GM23338 (cell line): Measurements from ENCODE around the gene KCNT2. TPM values are rescaled to one million over a fixed set of nuclear protein-coding genes. Genes with fewer than 3 reads are reported as not detected.

Experiments
- ATAC-seq: fragments of 200-7000 bp; cut with Tn5 transposase; 3 replicates; pipeline ENCODE4 v1.9.1; 2020
- DNase-seq: peaks from one replicate; pipeline ENCODE4 v3.0.0-alpha.2; 2015; ENCODE audit warnings: low spot score
- H2AFZ ChIP-seq: fragments of 200-600 bp; sonication (generic); 2 replicates; pipeline ENCODE4 v1.8.0; 2016; ENCODE audit warnings: antibody characterized with exemption, mild to moderate bottlenecking, moderate library complexity
- H3F3A ChIP-seq: fragments of 200-600 bp; sonication (generic); replicated peaks from 2 replicates; pipeline ENCODE4 v1.8.0; 2017; ENCODE audit warnings: antibody characterized with exemption, mixed run types, low read depth
- H3K27ac ChIP-seq: fragments of 200-600 bp; sonication (generic); 2 replicates; pipeline ENCODE4 v1.6.1; 2016; ENCODE audit warnings: low read depth
- H3K27me3 ChIP-seq: fragments of 200-600 bp; sonication (generic); 2 replicates; pipeline ENCODE4 v1.8.0; 2016; ENCODE audit warnings: mild to moderate bottlenecking, mixed run types, moderate library complexity; ENCODE audit not compliant: insufficient read depth
- H3K36me3 ChIP-seq: fragments of 200-600 bp; sonication (generic); 2 replicates; pipeline ENCODE4 v1.8.0; 2016; ENCODE audit warnings: mild to moderate bottlenecking; ENCODE audit not compliant: insufficient read depth
- H3K4me1 ChIP-seq: fragments of 200-600 bp; sonication (generic); 2 replicates; pipeline ENCODE4 v1.8.0; 2016; ENCODE audit warnings: mild to moderate bottlenecking, moderate library complexity; ENCODE audit not compliant: insufficient read depth
- H3K4me2 ChIP-seq: fragments of 200-600 bp; sonication (generic); 2 replicates; pipeline ENCODE4 v1.7.1; 2017; ENCODE audit warnings: mixed run types
- H3K4me3 ChIP-seq: fragments of 200-600 bp; sonication (generic); 2 replicates; pipeline ENCODE4 v1.6.1; 2016; ENCODE audit warnings: mixed run types
- H3K79me2 ChIP-seq: fragments of 200-600 bp; sonication (generic); replicated peaks from 2 replicates; pipeline ENCODE4 v1.8.0; 2017; ENCODE audit warnings: mild to moderate bottlenecking; ENCODE audit not compliant: insufficient read depth
- H3K9me2 ChIP-seq: fragments of 200-600 bp; sonication (generic); 2 replicates; pipeline ENCODE4 v1.8.0; 2017; ENCODE audit not compliant: insufficient read depth
- H4K20me1 ChIP-seq: fragments of 200-600 bp; sonication (generic); replicated peaks from 2 replicates; pipeline ENCODE4 v1.8.0; 2017; ENCODE audit warnings: mild to moderate bottlenecking; ENCODE audit not compliant: insufficient read depth
- H3K27ac Mint-ChIP-seq: 2 replicates; pipeline ENCODE4 v1.8.0; 2020; ENCODE audit warnings: inconsistent platforms, mild to moderate bottlenecking, moderate library complexity, mixed read lengths
- H3K27me3 Mint-ChIP-seq: 3 replicates; pipeline ENCODE4 v1.8.0; 2022; ENCODE audit warnings: low read depth, mild to moderate bottlenecking, moderate library complexity, mixed read lengths, inconsistent platforms; ENCODE audit not compliant: insufficient read depth, poor library complexity
- H3K36me3 Mint-ChIP-seq: 3 replicates; pipeline ENCODE4 v1.8.0; 2021; ENCODE audit warnings: low read depth, mild to moderate bottlenecking, inconsistent platforms, moderate library complexity, mixed read lengths
- H3K4me1 Mint-ChIP-seq: 3 replicates; pipeline ENCODE4 v1.8.0; 2020; ENCODE audit warnings: mild to moderate bottlenecking, inconsistent platforms, mixed read lengths
- H3K4me3 Mint-ChIP-seq: 3 replicates; pipeline ENCODE4 v1.8.0; 2021; ENCODE audit warnings: moderate library complexity, mild to moderate bottlenecking, inconsistent platforms, mixed read lengths
- H3K9me3 Mint-ChIP-seq: 3 replicates; pipeline ENCODE4 v1.8.0; 2020; ENCODE audit warnings: moderate library complexity, mild to moderate bottlenecking, inconsistent platforms, mixed read lengths
- CREB1 ChIP-seq: fragments of 250-450 bp; sonication (Bioruptor Pico); IDR thresholded peaks from 2 replicates; pipeline ENCODE4 v1.5.0; 2020; ENCODE audit warnings: low read depth, mild to moderate bottlenecking, moderate library complexity
- EZH2phosphoT487 ChIP-seq: fragments of 200-600 bp; sonication (generic); IDR thresholded peaks from one replicate; pipeline ENCODE4 v1.8.1; 2018; ENCODE audit warnings: antibody characterized with exemption; ENCODE audit not compliant: unreplicated experiment
- JUNB ChIP-seq: IDR thresholded peaks from one replicate; pipeline ENCODE4 v1.6.1; 2016; ENCODE audit warnings: antibody characterized with exemption; ENCODE audit not compliant: unreplicated experiment
- ZNF114 ChIP-seq: fragments of 250-450 bp; sonication (Bioruptor Pico); IDR thresholded peaks from 2 replicates; pipeline ENCODE4 v1.5.0; 2020; ENCODE audit warnings: mild to moderate bottlenecking, moderate library complexity
- ZNF331 ChIP-seq: fragments of 250-450 bp; sonication (Bioruptor Pico); IDR thresholded peaks from 2 replicates; pipeline ENCODE4 v1.5.0; 2020; ENCODE audit warnings: low read depth, mild to moderate bottlenecking, moderate library complexity
- polyA plus RNA-seq: library from polyadenylated mRNA; unstranded; fragments of >200 nt; fragmentation: Nextera tagmentation; extraction: Ambion mirVana; gene quantifications from 2 replicates; pipeline ENCODE4 v1.2.1, GENCODE V29; 2016
- total RNA-seq: library from RNA; depleted of rRNA; stranded (reverse); fragments of >200 nt; shearing (Covaris generic); gene quantifications from 2 replicates; pipeline ENCODE4 v1.2.3, GENCODE V29; 2014
- TF ChIP-seq, protein P1 (sequence below), 2 experiments: fragments of 200-600 bp in 1 of 2; sonication (generic) in 1 of 2; conservative IDR thresholded peaks; 2 replicates each; pipeline versions ENCODE4 v1.5.1 to v1.6.1; 2016 to 2017; ENCODE audit warnings: antibody characterized with exemption in 2 of 2, low read depth in 2 of 2, mild to moderate bottlenecking in 2 of 2, moderate library complexity in 1 of 2
- TF ChIP-seq, protein P2 (sequence below): fragments of 250-450 bp; sonication (Bioruptor Pico); IDR thresholded peaks from 2 replicates; pipeline ENCODE4 v1.5.0; 2020; ENCODE audit warnings: mild to moderate bottlenecking, moderate library complexity

The KCNT2 gene
- total and polyA plus RNA-seq, 2 experiments from 2014 or later = 5.4 to 13.4 TPM

DNA sequence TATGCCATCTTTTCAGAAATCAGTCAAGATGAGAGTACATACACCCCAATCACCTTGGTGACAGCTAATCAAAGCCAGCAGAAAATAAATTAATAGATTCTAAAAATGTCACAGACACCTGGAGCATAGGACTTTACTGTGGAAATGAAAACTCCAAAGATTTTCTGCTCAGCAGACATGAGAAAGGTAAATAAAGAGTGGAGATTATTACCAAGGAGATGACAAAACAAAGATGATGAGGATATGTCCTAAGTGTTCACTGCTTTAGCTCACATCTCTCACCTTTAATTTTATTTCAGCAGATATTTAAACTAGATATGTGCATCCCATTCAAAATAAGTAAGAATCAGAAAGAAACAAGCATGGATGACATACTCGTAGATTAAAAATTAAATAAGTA is 14.8 kb upstream of the KCNT2 start:
- no peak overlapping the region for H3K27ac Mint-ChIP-seq
- ATAC-seq = no peak
- no peaks in the 10 kb centered on the region for H4K20me1 ChIP-seq
- H3K27me3 Mint-ChIP-seq = no peaks in the 10 kb centered on the region
- no peak for DNase-seq
- H2AFZ ChIP-seq = no peak overlapping the region
- no peak for TF ChIP-seq ZNF114 (CRISPR knock-in tag)
- TF ChIP-seq, protein P1, sequence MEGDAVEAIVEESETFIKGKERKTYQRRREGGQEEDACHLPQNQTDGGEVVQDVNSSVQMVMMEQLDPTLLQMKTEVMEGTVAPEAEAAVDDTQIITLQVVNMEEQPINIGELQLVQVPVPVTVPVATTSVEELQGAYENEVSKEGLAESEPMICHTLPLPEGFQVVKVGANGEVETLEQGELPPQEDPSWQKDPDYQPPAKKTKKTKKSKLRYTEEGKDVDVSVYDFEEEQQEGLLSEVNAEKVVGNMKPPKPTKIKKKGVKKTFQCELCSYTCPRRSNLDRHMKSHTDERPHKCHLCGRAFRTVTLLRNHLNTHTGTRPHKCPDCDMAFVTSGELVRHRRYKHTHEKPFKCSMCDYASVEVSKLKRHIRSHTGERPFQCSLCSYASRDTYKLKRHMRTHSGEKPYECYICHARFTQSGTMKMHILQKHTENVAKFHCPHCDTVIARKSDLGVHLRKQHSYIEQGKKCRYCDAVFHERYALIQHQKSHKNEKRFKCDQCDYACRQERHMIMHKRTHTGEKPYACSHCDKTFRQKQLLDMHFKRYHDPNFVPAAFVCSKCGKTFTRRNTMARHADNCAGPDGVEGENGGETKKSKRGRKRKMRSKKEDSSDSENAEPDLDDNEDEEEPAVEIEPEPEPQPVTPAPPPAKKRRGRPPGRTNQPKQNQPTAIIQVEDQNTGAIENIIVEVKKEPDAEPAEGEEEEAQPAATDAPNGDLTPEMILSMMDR (conservative IDR thresholded peaks at IDR 0.05; ENCODE audit: low read depth in 2 of 2) = no peak
- TF ChIP-seq, protein P2, sequence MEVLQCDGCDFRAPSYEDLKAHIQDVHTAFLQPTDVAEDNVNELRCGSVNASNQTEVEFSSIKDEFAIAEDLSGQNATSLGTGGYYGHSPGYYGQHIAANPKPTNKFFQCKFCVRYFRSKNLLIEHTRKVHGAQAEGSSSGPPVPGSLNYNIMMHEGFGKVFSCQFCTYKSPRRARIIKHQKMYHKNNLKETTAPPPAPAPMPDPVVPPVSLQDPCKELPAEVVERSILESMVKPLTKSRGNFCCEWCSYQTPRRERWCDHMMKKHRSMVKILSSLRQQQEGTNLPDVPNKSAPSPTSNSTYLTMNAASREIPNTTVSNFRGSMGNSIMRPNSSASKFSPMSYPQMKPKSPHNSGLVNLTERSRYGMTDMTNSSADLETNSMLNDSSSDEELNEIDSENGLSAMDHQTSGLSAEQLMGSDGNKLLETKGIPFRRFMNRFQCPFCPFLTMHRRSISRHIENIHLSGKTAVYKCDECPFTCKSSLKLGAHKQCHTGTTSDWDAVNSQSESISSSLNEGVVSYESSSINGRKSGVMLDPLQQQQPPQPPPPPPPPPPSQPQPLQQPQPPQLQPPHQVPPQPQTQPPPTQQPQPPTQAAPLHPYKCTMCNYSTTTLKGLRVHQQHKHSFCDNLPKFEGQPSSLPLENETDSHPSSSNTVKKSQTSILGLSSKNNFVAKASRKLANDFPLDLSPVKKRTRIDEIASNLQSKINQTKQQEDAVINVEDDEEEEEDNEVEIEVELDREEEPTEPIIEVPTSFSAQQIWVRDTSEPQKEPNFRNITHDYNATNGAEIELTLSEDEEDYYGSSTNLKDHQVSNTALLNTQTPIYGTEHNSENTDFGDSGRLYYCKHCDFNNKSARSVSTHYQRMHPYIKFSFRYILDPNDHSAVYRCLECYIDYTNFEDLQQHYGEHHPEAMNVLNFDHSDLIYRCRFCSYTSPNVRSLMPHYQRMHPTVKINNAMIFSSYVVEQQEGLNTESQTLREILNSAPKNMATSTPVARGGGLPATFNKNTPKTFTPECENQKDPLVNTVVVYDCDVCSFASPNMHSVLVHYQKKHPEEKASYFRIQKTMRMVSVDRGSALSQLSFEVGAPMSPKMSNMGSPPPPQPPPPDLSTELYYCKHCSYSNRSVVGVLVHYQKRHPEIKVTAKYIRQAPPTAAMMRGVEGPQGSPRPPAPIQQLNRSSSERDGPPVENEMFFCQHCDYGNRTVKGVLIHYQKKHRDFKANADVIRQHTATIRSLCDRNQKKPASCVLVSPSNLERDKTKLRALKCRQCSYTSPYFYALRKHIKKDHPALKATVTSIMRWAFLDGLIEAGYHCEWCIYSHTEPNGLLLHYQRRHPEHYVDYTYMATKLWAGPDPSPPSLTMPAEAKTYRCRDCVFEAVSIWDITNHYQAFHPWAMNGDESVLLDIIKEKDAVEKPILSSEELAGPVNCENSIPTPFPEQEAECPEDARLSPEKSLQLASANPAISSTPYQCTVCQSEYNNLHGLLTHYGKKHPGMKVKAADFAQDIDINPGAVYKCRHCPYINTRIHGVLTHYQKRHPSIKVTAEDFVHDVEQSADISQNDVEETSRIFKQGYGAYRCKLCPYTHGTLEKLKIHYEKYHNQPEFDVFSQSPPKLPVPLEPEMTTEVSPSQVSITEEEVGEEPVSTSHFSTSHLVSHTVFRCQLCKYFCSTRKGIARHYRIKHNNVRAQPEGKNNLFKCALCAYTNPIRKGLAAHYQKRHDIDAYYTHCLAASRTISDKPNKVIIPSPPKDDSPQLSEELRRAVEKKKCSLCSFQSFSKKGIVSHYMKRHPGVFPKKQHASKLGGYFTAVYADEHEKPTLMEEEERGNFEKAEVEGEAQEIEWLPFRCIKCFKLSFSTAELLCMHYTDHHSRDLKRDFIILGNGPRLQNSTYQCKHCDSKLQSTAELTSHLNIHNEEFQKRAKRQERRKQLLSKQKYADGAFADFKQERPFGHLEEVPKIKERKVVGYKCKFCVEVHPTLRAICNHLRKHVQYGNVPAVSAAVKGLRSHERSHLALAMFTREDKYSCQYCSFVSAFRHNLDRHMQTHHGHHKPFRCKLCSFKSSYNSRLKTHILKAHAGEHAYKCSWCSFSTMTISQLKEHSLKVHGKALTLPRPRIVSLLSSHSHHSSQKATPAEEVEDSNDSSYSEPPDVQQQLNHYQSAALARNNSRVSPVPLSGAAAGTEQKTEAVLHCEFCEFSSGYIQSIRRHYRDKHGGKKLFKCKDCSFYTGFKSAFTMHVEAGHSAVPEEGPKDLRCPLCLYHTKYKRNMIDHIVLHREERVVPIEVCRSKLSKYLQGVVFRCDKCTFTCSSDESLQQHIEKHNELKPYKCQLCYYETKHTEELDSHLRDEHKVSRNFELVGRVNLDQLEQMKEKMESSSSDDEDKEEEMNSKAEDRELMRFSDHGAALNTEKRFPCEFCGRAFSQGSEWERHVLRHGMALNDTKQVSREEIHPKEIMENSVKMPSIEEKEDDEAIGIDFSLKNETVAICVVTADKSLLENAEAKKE (CRISPR knock-in tag) = no peak
- TF ChIP-seq EZH2phosphoT487 = no peak
- TF ChIP-seq CREB1 (CRISPR knock-in tag) = no peak
- TF ChIP-seq ZNF331 = no peak
- TF ChIP-seq JUNB = no peak
- H3K27me3 ChIP-seq = no peaks in the 10 kb centered on the region
- no peak overlapping the region for H3K4me3 Mint-ChIP-seq
- H3K9me3 Mint-ChIP-seq = peaks cover 6% of the 10 kb centered on the region
- H3K4me3 ChIP-seq = no peak overlapping the region
- no peaks in the 10 kb centered on the region for H3K9me2 ChIP-seq
- no peak overlapping the region for H3K4me2 ChIP-seq
- H3F3A ChIP-seq = no peaks in the 10 kb centered on the region
- no peaks in the 10 kb centered on the region for H3K79me2 ChIP-seq
- H3K36me3 Mint-ChIP-seq = peaks cover 3% of the 10 kb centered on the region
- peaks cover 2% of the 10 kb centered on the region; the same call in 1 of the 3 replicates for H3K4me1 Mint-ChIP-seq
- no peaks in the 10 kb centered on the region for H3K36me3 ChIP-seq
- H3K27ac ChIP-seq = no peak overlapping the region
- H3K4me1 ChIP-seq = no peaks in the 10 kb centered on the region
